Activated gamma-delta T cell (primary cell): Measurements from ENCODE around the gene MTPN.

Experiments used
- DNase-seq: peaks from one replicate; lab custom pipeline; 2025; lab: John Stamatoyannopoulos, UW

The MTPN gene

GRCh38 chr7:135956393-135956792 is 20.8 kb downstream of the MTPN start:
- no peak for DNase-seq

- no peak for DNase-seq
These were observed 26.2 kb downstream of the MTPN start for GRCh38 chr7:135950972-135951371.

- DNase-seq = no peak
These were observed 26.7 kb downstream of the MTPN start for GRCh38 chr7:135950429-135950828.

GRCh38 chr7:135946289-135947055 is 30.7 kb downstream of the MTPN start:
- no peak for DNase-seq

GRCh38 chr7:135944753-135945152 is 32.4 kb downstream of the MTPN start:
- no peak for DNase-seq

- DNase-seq = no peak
These were observed 33.9 kb downstream of the MTPN start for GRCh38 chr7:135943134-135943879.

GRCh38 chr7:135942614-135943013 is 34.5 kb downstream of the MTPN start:
- DNase-seq = no peak

GRCh38 chr7:135940077-135941075 is 36.8 kb downstream of the MTPN start:
- DNase-seq = no peak

GRCh38 chr7:135939261-135939812 is 37.8 kb downstream of the MTPN start:
- DNase-seq = no peak

- no peak for DNase-seq
These were observed 38.6 kb downstream of the MTPN start for GRCh38 chr7:135938563-135938962.

- no peak for DNase-seq
These were observed 39.1 kb downstream of the MTPN start for GRCh38 chr7:135938086-135938485.

GRCh38 chr7:135936497-135937217 is 40.5 kb downstream of the MTPN start:
- DNase-seq = no peak

- DNase-seq = no peak
These were observed 42.5 kb downstream of the MTPN start for GRCh38 chr7:135934651-135935050.

GRCh38 chr7:135933509-135934188 is 43.5 kb downstream of the MTPN start:
- DNase-seq = no peak

GRCh38 chr7:135932131-135932530 is 45.0 kb downstream of the MTPN start:
- DNase-seq = no peak

- DNase-seq = no peak
These were observed 46.3 kb downstream of the MTPN start for GRCh38 chr7:135930565-135931461.

GRCh38 chr7:135929722-135930141 is 47.4 kb downstream of the MTPN start:
- no peak for DNase-seq

GRCh38 chr7:135929249-135929648 is 47.9 kb downstream of the MTPN start:
- DNase-seq = no peak

GRCh38 chr7:135928136-135928535 is 49.0 kb downstream of the MTPN start:
- DNase-seq = no peak
